CD14-positive monocyte (primary cell): Measurements from ENCODE around the gene ST3GAL3. TPM values are rescaled to one million over a fixed set of nuclear protein-coding genes. Genes with fewer than 3 reads are reported as not detected.

ENCODE experiments used
- DNase-seq, 3 donors: peaks; one replicate each; pipeline ENCODE4 v3.0.0-alpha.2; 2011 to 2022
- H2AFZ ChIP-seq: 2 replicates; pipeline ENCODE4 v1.6.0; 2012; ENCODE audit warnings: mild to moderate bottlenecking, low read depth, low read length, inconsistent platforms; ENCODE audit not compliant: insufficient read depth, poor library complexity, severe bottlenecking
- H3K27ac ChIP-seq, 2 donors: 1 replicate in 1 of 2; 2 replicates in 1 of 2; pipeline ENCODE4 v1.5.1; 2012 to 2013; ENCODE audit warnings: low read length in 2 of 2, control low read depth in 1 of 2, inconsistent platforms in 1 of 2, low read depth in 1 of 2, mild to moderate bottlenecking in 1 of 2
- H3K27me3 ChIP-seq, 2 donors: one replicate each; pipeline versions ENCODE4 v1.6.0 to v1.6.1; 2011 to 2013; ENCODE audit warnings: low read length in 2 of 2; ENCODE audit not compliant: control insufficient read depth in 2 of 2, insufficient read depth in 2 of 2
- H3K36me3 ChIP-seq, 2 donors: replicated peaks in 1 of 2; 1 replicate in 1 of 2; 2 replicates in 1 of 2; pipeline versions ENCODE4 v1.5.1 to v1.6.1; 2012 to 2013; ENCODE audit warnings: low read length in 2 of 2, control low read depth in 1 of 2, inconsistent platforms in 1 of 2, mild to moderate bottlenecking in 1 of 2; ENCODE audit not compliant: insufficient read depth in 2 of 2, control insufficient read depth in 1 of 2
- H3K4me1 ChIP-seq, 2 donors: 1 replicate in 1 of 2; 2 replicates in 1 of 2; pipeline versions ENCODE4 v1.5.1 to v1.6.1; 2012 to 2013; ENCODE audit warnings: low read length in 2 of 2, control low read depth in 1 of 2, inconsistent platforms in 1 of 2, mild to moderate bottlenecking in 1 of 2, moderate library complexity in 1 of 2; ENCODE audit not compliant: insufficient read depth in 2 of 2, control insufficient read depth in 1 of 2
- H3K4me2 ChIP-seq: replicated peaks from 2 replicates; pipeline ENCODE3; 2012; ENCODE audit warnings: low read length, moderate library complexity, mild to moderate bottlenecking; ENCODE audit not compliant: poor library complexity, severe bottlenecking; ENCODE audit errors: extremely low read depth
- H3K4me3 ChIP-seq, 3 experiments: fragments of 200-600 bp in 1 of 3; sonication (generic) in 1 of 3; replicated peaks in 1 of 3; 1 replicate in 2 of 3; 2 replicates in 1 of 3; pipeline ENCODE4 v1.5.1; 2011 to 2013; ENCODE audit warnings: low read length in 3 of 3, mild to moderate bottlenecking in 3 of 3, control low read depth in 2 of 3, low read depth in 2 of 3, inconsistent platforms in 1 of 3, moderate library complexity in 1 of 3
- H3K79me2 ChIP-seq: 2 replicates; pipeline ENCODE4 v1.6.0; 2012; ENCODE audit warnings: mild to moderate bottlenecking, control low read depth, inconsistent platforms, low read length, moderate library complexity; ENCODE audit not compliant: insufficient read depth
- H3K9ac ChIP-seq: 2 replicates; pipeline ENCODE4 v1.6.0; 2017; ENCODE audit warnings: low read length, mild to moderate bottlenecking; ENCODE audit not compliant: insufficient read depth, poor library complexity, severe bottlenecking
- H3K9me3 ChIP-seq, 2 donors: replicated peaks in 1 of 2; 1 replicate in 1 of 2; 2 replicates in 1 of 2; pipeline versions ENCODE4 v1.5.1 to v1.6.1; 2012 to 2013; ENCODE audit warnings: low read length in 2 of 2, control low read depth in 1 of 2; ENCODE audit not compliant: control insufficient read depth in 1 of 2, insufficient read depth in 1 of 2
- H4K20me1 ChIP-seq: 2 replicates; pipeline ENCODE4 v1.6.0; 2012; ENCODE audit warnings: mild to moderate bottlenecking, low read length, control low read depth, moderate library complexity; ENCODE audit not compliant: insufficient read depth
- H3K27ac Mint-ChIP-seq, 7 donors: one replicate each; pipeline ENCODE4 v1.8.0; 2020; ENCODE audit warnings: mild to moderate bottlenecking in 7 of 7, mixed read lengths in 7 of 7, moderate library complexity in 6 of 7, inconsistent platforms in 2 of 7
- H3K27me3 Mint-ChIP-seq, 3 donors: one replicate each; pipeline ENCODE4 v1.8.0; 2021 to 2022; ENCODE audit warnings: low read depth in 3 of 3, mild to moderate bottlenecking in 3 of 3, mixed read lengths in 3 of 3, moderate library complexity in 3 of 3, inconsistent platforms in 1 of 3
- H3K36me3 Mint-ChIP-seq, 2 donors: one replicate each; pipeline ENCODE4 v1.8.0; 2020; ENCODE audit warnings: mixed read lengths in 2 of 2, inconsistent platforms in 1 of 2, mild to moderate bottlenecking in 1 of 2
- H3K4me1 Mint-ChIP-seq: one replicate; pipeline ENCODE4 v1.8.0; 2020; ENCODE audit warnings: mild to moderate bottlenecking, mixed read lengths
- H3K4me3 Mint-ChIP-seq, 2 donors: one replicate each; pipeline ENCODE4 v1.8.0; 2020; ENCODE audit warnings: mild to moderate bottlenecking in 2 of 2, mixed read lengths in 2 of 2, moderate library complexity in 1 of 2
- H3K9me3 Mint-ChIP-seq, 7 donors: one replicate each; pipeline ENCODE4 v1.8.0; 2020 to 2022; ENCODE audit warnings: mixed read lengths in 7 of 7, mild to moderate bottlenecking in 6 of 7, moderate library complexity in 6 of 7, inconsistent platforms in 2 of 7
- CTCF ChIP-seq: fragments of 200-600 bp; IDR thresholded peaks from one replicate; pipeline ENCODE4 v1.8.0; 2022; ENCODE audit warnings: antibody characterized with exemption, mild to moderate bottlenecking
- WGBS: methylation state at CpG from one replicate; pipeline ENCODE4 v1.1.5; 2013; ENCODE audit warnings: missing lambda C conversion rate; ENCODE audit not compliant: insufficient coverage; 5-methylcytosine and 5-hydroxymethylcytosine counted together
- intact Hi-C, 2 donors: fragments of 100-400 bp; cut with micrococcal nuclease; formaldehyde crosslinking; loops; one replicate each; pipeline versions ENCODE4 v1.15.0 to v1.15.1; 2023
- polyA plus RNA-seq, 3 donors: library from polyadenylated mRNA; depleted of rRNA in 1 of 3; unstranded in 2 of 3; stranded (reverse) in 1 of 3; fragments of 300-500 nt in 2 of 3; fragments of >200 nt in 1 of 3; fragmentation: Illumina TruSeq in 2 of 3; gene quantifications; 1 replicate in 2 of 3; 2 replicates in 1 of 3; pipeline ENCODE4 v1.2.3, GENCODE V29; 2012 to 2021

ST3GAL3 gene
- polyA plus RNA-seq, 3 donors, result 1.6 to 4.5 (median 2.1) TPM

- WGBS, result 68% methylated on average over 3 of the region's 4 CpGs
- Histone ChIP-seq H3K79me2 (peaks cover 32% of the 10 kb centered on the region), H4K20me1 (peaks cover 9% of the 10 kb centered on the region), H3K4me2 (no peak overlapping the region), H3K9me3 (no peaks in the 10 kb centered on the region), H3K4me1 (peaks cover 15 to 25% of the 10 kb centered on the region in 2 donors), H3K36me3 (peaks cover 42 to 47% of the 10 kb centered on the region in 2 donors), H2AFZ (no peak overlapping the region), H3K27me3 (no peaks in the 10 kb centered on the region), H3K27ac (no peak overlapping the region), H3K9ac (no peak overlapping the region), H3K4me3 (no peak overlapping the region)
- peak overlapping the region in 1 of 2 donors; percentile 43 for H3K4me3 Mint-ChIP-seq
- H3K36me3 Mint-ChIP-seq, result peaks cover 38 to 52% of the 10 kb centered on the region in 2 donors
- intact Hi-C loops, result loop anchor here (5.0 kb wide), 2 partner anchors 53 to 242 kb away; partner anchors contain the start of genes IPO13 (in 1 of the 2) and KDM4A (in 1 of the 2)
- no peak for TF ChIP-seq CTCF
- no peaks in the 10 kb centered on the region for H3K9me3 Mint-ChIP-seq
- no peak for DNase-seq
- H3K27me3 Mint-ChIP-seq, result no peaks in the 10 kb centered on the region
- H3K4me1 Mint-ChIP-seq, result peaks cover 33% of the 10 kb centered on the region
- peak overlapping the region in 6 of 7 donors; percentile 15 to 72 (median 64) for H3K27ac Mint-ChIP-seq
These were observed 2.0 kb upstream of the ST3GAL3 start for GRCh38 chr1:43705334-43705733.

GRCh38 chr1:43705982-43706597, 1.2 kb upstream of the ST3GAL3 start:
- Mint-ChIP-seq H3K4me1 (peaks cover 39% of the 10 kb centered on the region), H3K27me3 (no peaks in the 10 kb centered on the region), H3K36me3 (peaks cover 32 to 45% of the 10 kb centered on the region in 2 donors), H3K9me3 (no peaks in the 10 kb centered on the region), H3K27ac (peak overlapping the region in 3 of 7 donors; percentile 4 to 64 (median 15)), H3K4me3 (peak overlapping the region; percentile 83 to 89)
- H3K4me2 ChIP-seq, result peak overlapping the region; percentile 93
- H3K79me2 ChIP-seq, result peaks cover 34% of the 10 kb centered on the region
- no peaks in the 10 kb centered on the region for H3K27me3 ChIP-seq
- H2AFZ ChIP-seq, result no peak overlapping the region
- TF ChIP-seq CTCF, result no peak
- no peaks in the 10 kb centered on the region for H3K9me3 ChIP-seq
- H3K4me1 ChIP-seq, result peaks cover 22 to 32% of the 10 kb centered on the region in 2 donors
- WGBS, result 73% methylated on average over 4 of the region's 5 CpGs
- no peak overlapping the region for H3K27ac ChIP-seq
- peak overlapping the region; percentile 85 for H3K9ac ChIP-seq
- peak in 1 of 3 donors; percentile 39 for DNase-seq
- peaks cover 9% of the 10 kb centered on the region for H4K20me1 ChIP-seq
- H3K4me3 ChIP-seq, result peak overlapping the region in 1 of 3 experiments; percentile 89
- H3K36me3 ChIP-seq, result peaks cover 37 to 40% of the 10 kb centered on the region in 2 donors
- intact Hi-C loops, result loop anchor here (5.0 kb wide), 2 partner anchors 54 to 241 kb away; partner anchors contain the start of genes IPO13 (in 1 of the 2) and KDM4A (in 1 of the 2)
